Dendritic cell treated with granulocyte-macrophage colony-stimulating factor and Interleukin-4, amounts not matched to agents 40 ng/mL and 50 ng/mL, for 4 days (primary cell): Measurements from ENCODE around the gene PITHD1.
"Not testable (repeated sequence)": the region's sequence is repeated elsewhere in the genome, so short reads cannot be mapped to it uniquely, and the experiment has no call there.

Experiments used
- H3K27ac Mint-ChIP-seq: one replicate; pipeline ENCODE4 v1.8.0; 2022; ENCODE audit warnings: mild to moderate bottlenecking, mixed read lengths
- H3K27me3 Mint-ChIP-seq: one replicate; pipeline ENCODE4 v1.8.0; 2022; ENCODE audit warnings: mild to moderate bottlenecking, mixed read lengths
- H3K36me3 Mint-ChIP-seq: one replicate; pipeline ENCODE4 v1.8.0; 2022; ENCODE audit warnings: low read depth, mixed read lengths
- H3K4me1 Mint-ChIP-seq: one replicate; pipeline ENCODE4 v1.8.0; 2022; ENCODE audit warnings: low read depth, mixed read lengths
- H3K4me3 Mint-ChIP-seq: one replicate; pipeline ENCODE4 v1.8.0; 2022; ENCODE audit warnings: mild to moderate bottlenecking, moderate library complexity, mixed read lengths
- H3K9me3 Mint-ChIP-seq: one replicate; pipeline ENCODE4 v1.8.0; 2022; ENCODE audit warnings: mixed read lengths
- intact Hi-C: fragments of 100-400 bp; cut with micrococcal nuclease; formaldehyde crosslinking; loops from one replicate; pipeline ENCODE4 v1.15.0; 2022

Gene PITHD1

GRCh38 chr1:23810818-23811540, 32.8 kb downstream of the PITHD1 start:
- Mint-ChIP-seq H3K36me3 (peaks cover 69% of the 10 kb centered on the region), H3K4me3 (no peak overlapping the region), H3K4me1 (peaks cover 58% of the 10 kb centered on the region), H3K27ac (peak overlapping the region; percentile 55), H3K27me3 (no peaks in the 10 kb centered on the region), H3K9me3 (no peaks in the 10 kb centered on the region)
- intact Hi-C loops = loop anchor here (1.0 to 2.0 kb wide), 4 partner anchors 14 to 105 kb away; partner anchors contain the start of genes FUCA1 and HMGCL

GRCh38 chr1:23814016-23814415, 35.8 kb downstream of the PITHD1 start:
- Mint-ChIP-seq H3K4me3 (no peak overlapping the region), H3K4me1 (peaks cover 34% of the 10 kb centered on the region), H3K36me3 (peaks cover 78% of the 10 kb centered on the region), H3K27me3 (no peaks in the 10 kb centered on the region), H3K27ac (no peak overlapping the region), H3K9me3 (no peaks in the 10 kb centered on the region)
- intact Hi-C loops = no loop called here

GRCh38 chr1:23816361-23816760, 38.1 kb downstream of the PITHD1 start:
- Mint-ChIP-seq H3K9me3 (no peaks in the 10 kb centered on the region), H3K36me3 (peaks cover 82% of the 10 kb centered on the region), H3K4me1 (peaks cover 24% of the 10 kb centered on the region), H3K4me3 (no peak overlapping the region), H3K27me3 (no peaks in the 10 kb centered on the region), H3K27ac (no peak overlapping the region)
- intact Hi-C loops = no loop called here

GRCh38 chr1:23816906-23817305, 38.7 kb downstream of the PITHD1 start:
- intact Hi-C loops = no loop called here
- no peak overlapping the region for H3K4me3 Mint-ChIP-seq
- H3K27me3 Mint-ChIP-seq = no peaks in the 10 kb centered on the region
- peaks cover 24% of the 10 kb centered on the region for H3K4me1 Mint-ChIP-seq
- peaks cover 76% of the 10 kb centered on the region for H3K36me3 Mint-ChIP-seq
- no peaks in the 10 kb centered on the region for H3K9me3 Mint-ChIP-seq
- H3K27ac Mint-ChIP-seq = no peak overlapping the region

GRCh38 chr1:23817633-23818032, 39.4 kb downstream of the PITHD1 start:
- H3K36me3 Mint-ChIP-seq = peaks cover 69% of the 10 kb centered on the region
- H3K4me3 Mint-ChIP-seq = no peak overlapping the region
- intact Hi-C loops = no loop called here
- no peaks in the 10 kb centered on the region for H3K9me3 Mint-ChIP-seq
- no peak overlapping the region for H3K27ac Mint-ChIP-seq
- H3K27me3 Mint-ChIP-seq = no peaks in the 10 kb centered on the region
- peaks cover 19% of the 10 kb centered on the region for H3K4me1 Mint-ChIP-seq

- Mint-ChIP-seq H3K9me3 (no peaks in the 10 kb centered on the region), H3K4me1 (peaks cover 40% of the 10 kb centered on the region), H3K27me3 (no peaks in the 10 kb centered on the region), H3K4me3 (peak overlapping the region; percentile 91), H3K36me3 (peaks cover 18% of the 10 kb centered on the region), H3K27ac (no peak overlapping the region)
- intact Hi-C loops = loop anchor here (2.0 kb wide), 2 partner anchors 13 to 15 kb away; no protein-coding TSS in a partner anchor
Observed at GRCh38 chr1:23823767-23824166, 45.5 kb downstream of the PITHD1 start.

GRCh38 chr1:23824711-23825075, 46.5 kb downstream of the PITHD1 start:
- H3K9me3 Mint-ChIP-seq = no peaks in the 10 kb centered on the region
- H3K4me1 Mint-ChIP-seq = peaks cover 40% of the 10 kb centered on the region
- peak overlapping the region; percentile 91 for H3K4me3 Mint-ChIP-seq
- no peaks in the 10 kb centered on the region for H3K27me3 Mint-ChIP-seq
- intact Hi-C loops = loop anchor here (2.0 kb wide), 2 partner anchors 14 kb away; no protein-coding TSS in a partner anchor
- peaks cover 17% of the 10 kb centered on the region for H3K36me3 Mint-ChIP-seq
- peak overlapping the region; percentile 99 for H3K27ac Mint-ChIP-seq

- Mint-ChIP-seq H3K27ac (peak within 1 kb of the TSS; percentile 99), H3K4me3 (peak within 1 kb of the TSS; percentile 91), H3K9me3 (no peaks in the 10 kb centered on the region), H3K36me3 (peaks cover 13% of the 10 kb centered on the region), H3K4me1 (peaks cover 38% of the 10 kb centered on the region), H3K27me3 (no peaks in the 10 kb centered on the region)
- intact Hi-C loops = loop anchor here (2.0 kb wide), 2 partner anchors 14 kb away; no protein-coding TSS in a partner anchor
Observed at GRCh38 chr1:23825076-23825761, 47.0 kb downstream of the PITHD1 start, which contains the start of gene HMGCL. Gene HMGCL (minus strand): TSS chr1:23825429. CDS start chr1:23825415, 14 bp downstream.

GRCh38 chr1:23825762-23826522, 47.7 kb downstream of the PITHD1 start:
- no peaks in the 10 kb centered on the region for H3K27me3 Mint-ChIP-seq
- intact Hi-C loops = loop anchor here (2.0 kb wide), 2 partner anchors 13 to 15 kb away; no protein-coding TSS in a partner anchor
- no peaks in the 10 kb centered on the region for H3K9me3 Mint-ChIP-seq
- H3K36me3 Mint-ChIP-seq = peaks cover 9% of the 10 kb centered on the region
- peak overlapping the region; percentile 99 for H3K27ac Mint-ChIP-seq
- H3K4me3 Mint-ChIP-seq = peak overlapping the region; percentile 91
- peaks cover 31% of the 10 kb centered on the region for H3K4me1 Mint-ChIP-seq

- H3K4me3 Mint-ChIP-seq = not testable (repeated sequence)
Observed at GRCh38 chr1:23826590-23826989, 48.4 kb downstream of the PITHD1 start.

GRCh38 chr1:23827717-23828116, 49.5 kb downstream of the PITHD1 start:
- no peak overlapping the region for H3K4me3 Mint-ChIP-seq
- H3K9me3 Mint-ChIP-seq = no peaks in the 10 kb centered on the region
- peaks cover 23% of the 10 kb centered on the region for H3K4me1 Mint-ChIP-seq
- peaks cover 9% of the 10 kb centered on the region for H3K36me3 Mint-ChIP-seq
- H3K27me3 Mint-ChIP-seq = no peaks in the 10 kb centered on the region
- intact Hi-C loops = no loop called here
- H3K27ac Mint-ChIP-seq = peak overlapping the region; percentile 45

More at GRCh38 chr1:23826590-23826989, 48.4 kb downstream of the PITHD1 start:
- H3K27me3 Mint-ChIP-seq, intact Hi-C loops, H3K9me3 Mint-ChIP-seq, H3K36me3 Mint-ChIP-seq: not testable (repeated sequence)
- Mint-ChIP-seq H3K4me1 (peaks cover 28% of the 10 kb centered on the region), H3K27ac (peak overlapping the region; percentile 99)

- H3K9me3 Mint-ChIP-seq, H3K36me3 Mint-ChIP-seq, H3K4me3 Mint-ChIP-seq, H3K27ac Mint-ChIP-seq, H3K27me3 Mint-ChIP-seq, intact Hi-C loops: not testable (repeated sequence)
- H3K4me1 Mint-ChIP-seq = peaks cover 23% of the 10 kb centered on the region
Observed at GRCh38 chr1:23834156-23834555, 55.9 kb downstream of the PITHD1 start.

GRCh38 chr1:23836037-23836436, 57.8 kb downstream of the PITHD1 start:
- no peak overlapping the region for H3K4me3 Mint-ChIP-seq

More at GRCh38 chr1:23836037-23836436, 57.8 kb downstream of the PITHD1 start:
- Mint-ChIP-seq H3K9me3 (peaks cover 8% of the 10 kb centered on the region), H3K27me3 (peaks cover 4% of the 10 kb centered on the region), H3K36me3 (no peaks in the 10 kb centered on the region), H3K27ac (no peak overlapping the region), H3K4me1 (peaks cover 23% of the 10 kb centered on the region)
- intact Hi-C loops = no loop called here
